SH-SY5Y (cell line): ENCODE measurements around the gene RASAL2.

ENCODE experiments used
- GATA2 ChIP-seq: IDR thresholded peaks from 2 replicates; pipeline ENCODE4 v1.6.1; 2011; ENCODE audit warnings: mild to moderate bottlenecking, low read depth, low read length
- GATA3 ChIP-seq: IDR thresholded peaks from 2 replicates; pipeline ENCODE4 v1.6.1; 2011; ENCODE audit warnings: low read depth, mild to moderate bottlenecking, low read length, moderate library complexity

- TF ChIP-seq GATA3, result no peak
- no peak for TF ChIP-seq GATA2
These were observed 206.4 kb downstream of the RASAL2 start for GRCh38 chr1:178300352-178300699.
